ENCODE measurements around the gene PRDM11.

DNA sequence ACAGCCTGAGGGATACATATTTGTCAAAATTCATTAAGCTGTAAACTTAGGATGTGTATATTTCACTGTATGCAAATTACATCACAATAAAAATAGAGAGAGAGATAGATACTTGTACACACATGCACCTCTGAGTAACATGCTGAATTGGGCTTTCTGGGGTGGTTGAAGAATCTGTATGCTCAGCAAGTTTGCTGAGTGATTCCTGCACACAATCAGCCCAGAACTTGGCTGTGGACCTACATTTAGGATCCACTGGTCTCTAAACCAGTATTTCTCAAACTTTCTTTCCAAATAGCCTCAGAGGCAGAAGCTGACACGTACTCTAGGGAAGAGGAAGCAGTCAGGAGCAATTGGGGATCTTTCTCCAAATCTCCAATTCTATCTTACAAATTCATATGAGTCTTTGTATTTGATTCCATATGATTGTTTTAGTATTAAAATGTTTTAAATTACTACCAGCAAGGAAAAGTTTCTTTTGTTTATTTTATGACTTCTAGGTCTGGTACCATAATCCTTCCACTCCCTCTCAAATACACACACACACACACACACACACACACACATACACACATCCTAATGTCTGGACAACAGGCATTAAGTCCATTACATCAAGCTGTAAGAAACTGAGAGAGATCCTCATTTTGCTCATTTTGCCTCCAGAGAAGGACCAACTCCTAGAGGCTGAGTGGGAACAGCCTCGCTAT lies 119.7 kb downstream of the PRDM11 start:
- TF ChIP-seq, protein P1, sequence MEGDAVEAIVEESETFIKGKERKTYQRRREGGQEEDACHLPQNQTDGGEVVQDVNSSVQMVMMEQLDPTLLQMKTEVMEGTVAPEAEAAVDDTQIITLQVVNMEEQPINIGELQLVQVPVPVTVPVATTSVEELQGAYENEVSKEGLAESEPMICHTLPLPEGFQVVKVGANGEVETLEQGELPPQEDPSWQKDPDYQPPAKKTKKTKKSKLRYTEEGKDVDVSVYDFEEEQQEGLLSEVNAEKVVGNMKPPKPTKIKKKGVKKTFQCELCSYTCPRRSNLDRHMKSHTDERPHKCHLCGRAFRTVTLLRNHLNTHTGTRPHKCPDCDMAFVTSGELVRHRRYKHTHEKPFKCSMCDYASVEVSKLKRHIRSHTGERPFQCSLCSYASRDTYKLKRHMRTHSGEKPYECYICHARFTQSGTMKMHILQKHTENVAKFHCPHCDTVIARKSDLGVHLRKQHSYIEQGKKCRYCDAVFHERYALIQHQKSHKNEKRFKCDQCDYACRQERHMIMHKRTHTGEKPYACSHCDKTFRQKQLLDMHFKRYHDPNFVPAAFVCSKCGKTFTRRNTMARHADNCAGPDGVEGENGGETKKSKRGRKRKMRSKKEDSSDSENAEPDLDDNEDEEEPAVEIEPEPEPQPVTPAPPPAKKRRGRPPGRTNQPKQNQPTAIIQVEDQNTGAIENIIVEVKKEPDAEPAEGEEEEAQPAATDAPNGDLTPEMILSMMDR (IDR thresholded peaks at IDR 0.05), result no peak
- no peak for TF ChIP-seq POLR2A (IDR thresholded peaks at IDR 0.05)

Data from vagina (tissue), 2 donors.